DMS53 (cell line): ENCODE data around the gene LCE1E.

Source experiments
- DNase-seq: peaks from one replicate; lab custom pipeline; 2025; lab: John Stamatoyannopoulos, UW

LCE1E gene

DNA sequence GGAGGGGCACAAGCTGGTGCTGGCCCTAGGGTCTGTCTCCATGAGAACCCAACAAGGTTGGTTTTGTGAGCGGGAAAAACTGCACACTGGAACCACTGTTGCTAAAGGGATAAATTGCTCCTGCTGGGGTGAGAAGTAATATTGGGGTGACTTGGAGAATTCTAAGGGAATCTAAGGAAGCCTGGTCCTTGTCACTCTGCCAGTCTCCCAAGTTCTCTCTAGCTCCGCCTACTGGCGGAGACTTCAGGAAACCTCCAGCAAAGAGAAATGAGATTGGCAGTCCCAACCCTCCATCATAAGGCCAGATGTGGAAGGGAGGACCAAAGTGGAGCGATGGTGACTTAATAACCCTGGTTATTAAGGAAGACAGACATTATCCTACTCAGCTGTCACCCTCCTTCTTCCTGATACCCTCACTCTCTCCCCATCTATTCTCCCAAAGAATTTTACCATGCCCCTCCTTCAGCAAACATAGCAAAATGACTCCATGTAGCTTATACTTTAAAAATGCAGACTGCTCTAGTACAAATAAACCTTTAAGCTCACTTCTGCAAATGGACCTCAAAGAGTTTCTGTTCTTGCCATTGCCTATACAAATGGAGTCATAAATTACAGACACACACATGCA is 8.4 kb upstream of the LCE1E start:
- peak; percentile 43 for DNase-seq

DNA sequence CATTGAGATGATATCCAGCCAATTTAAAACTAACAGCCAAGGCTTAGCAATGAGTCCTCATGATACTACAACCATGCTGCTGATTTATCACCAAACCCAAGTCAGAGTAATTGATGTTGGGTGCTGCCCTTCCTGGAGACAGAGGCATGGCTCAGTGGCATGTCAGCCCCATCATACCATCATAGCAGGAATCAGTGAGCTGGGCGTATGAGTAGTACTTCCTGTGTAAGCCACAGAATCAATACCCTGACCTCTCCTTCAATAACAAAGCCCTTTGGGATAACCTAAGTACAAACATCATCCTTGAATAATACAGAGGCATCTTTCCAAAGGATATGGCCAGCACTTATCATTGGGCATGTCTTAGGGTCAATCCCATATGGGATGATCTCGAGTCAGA is 3.0 kb upstream of the LCE1E start:
- no peak for DNase-seq

DNA sequence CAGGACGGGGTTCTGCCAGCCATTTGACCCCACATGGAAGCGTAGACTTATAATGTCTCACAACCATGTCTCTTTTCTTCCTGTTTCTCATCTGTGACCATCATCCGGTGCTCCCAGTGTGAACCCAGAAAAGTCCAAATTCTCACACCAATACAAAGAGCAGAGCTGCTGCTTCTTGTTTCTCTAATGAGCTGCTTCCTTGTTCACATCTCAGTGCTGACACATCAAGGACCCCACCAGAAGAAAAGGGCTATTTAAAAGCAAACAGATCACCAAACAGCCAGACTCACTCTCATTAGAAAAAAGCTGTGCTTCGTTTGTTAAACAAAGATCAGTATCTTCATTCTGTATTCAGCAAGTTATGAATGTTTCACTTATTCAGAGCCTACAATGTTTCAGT is 9.6 kb downstream of the LCE1E start:
- DNase-seq: no peak

- DNase-seq: no peak
Measured at GRCh38 chr1:152796421-152796820, 10.4 kb downstream of the LCE1E start, which contains the start of gene LCE1D. Gene LCE1D, plus strand, starts transcription at chr1:152796721. Its CDS starts 1,074 bp downstream, at chr1:152797795.

DNA sequence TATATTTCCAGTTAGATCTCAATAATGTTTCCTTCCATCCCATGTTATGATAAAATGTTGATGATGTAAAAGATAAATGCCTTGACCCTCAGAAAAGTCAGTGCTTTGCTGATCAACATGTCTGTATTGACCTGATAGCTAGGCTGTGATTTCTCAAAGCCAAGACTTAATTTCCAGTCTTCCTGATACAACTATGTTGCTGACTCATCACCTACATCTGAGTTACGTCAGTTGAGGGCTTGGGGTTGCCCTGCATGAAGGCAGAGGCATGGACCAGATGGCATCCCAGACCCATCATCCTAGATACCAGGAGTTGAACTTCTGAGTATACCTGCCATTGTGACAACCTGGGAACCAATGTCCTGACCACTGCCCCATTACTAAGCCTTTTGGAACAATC is 15.3 kb downstream of the LCE1E start:
- no peak for DNase-seq

GRCh38 chr1:152806576-152806975 is 20.5 kb downstream of the LCE1E start, which contains the start of gene LCE1C:
Gene LCE1C, minus strand, starts transcription at chr1:152806651. Its CDS starts 1,173 bp downstream, at chr1:152805478.
- DNase-seq: no peak

DNA sequence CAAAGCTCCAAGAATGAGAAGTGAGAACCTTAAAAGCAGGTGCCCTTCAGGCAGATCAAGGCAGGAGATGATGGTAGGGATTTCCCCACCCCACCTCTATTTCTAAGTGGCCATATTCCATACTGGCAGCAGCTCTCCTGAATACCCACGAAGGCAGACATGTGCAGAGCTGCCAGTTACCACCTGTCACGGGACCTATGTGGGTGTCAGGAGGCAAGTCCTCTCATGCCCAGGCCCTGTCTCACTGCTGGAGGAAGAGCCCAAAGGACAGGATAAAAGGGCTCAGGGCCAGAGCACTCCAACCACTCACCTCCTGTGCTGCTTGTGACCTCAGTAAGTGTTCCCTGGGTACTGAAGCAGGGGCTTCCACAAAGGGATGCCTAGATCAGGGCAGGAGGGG is 25.0 kb downstream of the LCE1E start:
- no peak for DNase-seq

- no peak for DNase-seq
Measured at GRCh38 chr1:152811671-152812070, 25.6 kb downstream of the LCE1E start, which contains the start of gene LCE1B. Gene LCE1B, plus strand, starts transcription at chr1:152811971. Its CDS starts 476 bp downstream, at chr1:152812447.

- DNase-seq: no peak
Measured at GRCh38 chr1:152817309-152817708, 31.3 kb downstream of the LCE1E start.

DNA sequence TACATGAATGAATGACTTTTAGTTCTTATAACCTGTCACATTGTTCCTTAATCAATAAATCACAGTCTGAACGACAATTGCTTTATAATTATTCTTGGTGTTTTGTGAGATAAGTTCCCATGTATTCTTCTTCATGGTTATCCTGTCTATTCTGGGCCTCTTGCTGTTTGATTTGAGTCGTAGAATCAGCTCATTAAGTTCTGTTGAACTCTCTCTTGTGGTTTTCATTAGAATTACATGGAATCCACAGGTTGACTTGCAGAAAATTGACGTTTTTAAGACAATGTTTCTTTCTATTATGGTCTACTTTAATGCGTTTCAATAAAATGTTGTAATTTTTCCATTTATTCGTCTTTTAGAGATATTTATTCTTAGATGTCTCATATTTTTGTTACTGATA is 37.2 kb downstream of the LCE1E start:
- no peak for DNase-seq

GRCh38 chr1:152824964-152825363 is 38.9 kb downstream of the LCE1E start:
- DNase-seq: no peak

DNA sequence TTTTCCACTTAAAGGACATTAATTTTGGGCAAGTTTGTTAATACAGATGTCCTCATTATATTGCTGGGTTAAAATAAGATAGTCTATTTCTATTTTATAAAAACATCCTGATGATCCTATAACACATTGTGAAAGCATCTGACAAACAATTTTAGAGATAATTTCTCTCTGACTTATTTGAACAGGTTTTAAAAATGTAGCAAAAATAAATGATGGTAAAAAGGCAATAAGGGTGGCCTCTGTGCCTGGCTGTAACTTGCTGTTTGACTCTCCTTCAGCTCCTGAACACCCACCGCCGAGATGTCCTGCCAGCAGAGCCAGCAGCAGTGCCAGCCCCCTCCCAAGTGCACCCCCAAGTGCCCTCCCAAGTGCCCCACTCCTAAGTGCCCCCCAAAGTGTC is 41.1 kb downstream of the LCE1E start, which contains the start of gene LCE1A:
LCE1A (plus strand) TSS at position 301 of the 400 bp plus-strand sequence; CDS start at position 301, 0 bp downstream.
- DNase-seq: no peak

DNA sequence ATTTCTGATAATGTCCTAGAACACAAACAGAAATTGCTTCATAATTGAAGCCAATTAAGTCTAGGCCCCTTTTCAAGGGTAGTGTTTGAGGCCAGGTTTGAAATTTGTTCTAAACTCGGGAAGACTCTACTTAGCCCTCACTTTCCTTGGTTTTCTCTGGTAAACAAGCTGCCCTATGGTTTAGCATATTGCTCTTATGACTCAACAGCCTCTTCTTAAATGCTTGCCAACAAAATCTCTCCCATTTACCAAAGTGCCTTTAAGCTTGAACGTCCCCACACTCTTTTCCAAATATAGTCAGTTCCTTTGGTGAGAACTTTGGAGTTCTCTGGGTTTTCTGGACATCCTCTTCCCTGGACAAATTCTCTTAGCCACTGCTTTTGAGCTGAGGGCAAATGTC is 50.8 kb downstream of the LCE1E start:
- DNase-seq: no peak
